Measurements from ENCODE around the gene SIRT6. TPM values are rescaled to one million over a fixed set of nuclear protein-coding genes. Genes with fewer than 3 reads are reported as not detected.

Gene SIRT6
- total and polyA plus RNA-seq, 9 of the 15 experiments (the other 6 are each of a cell fraction or from before 2014, with no cell fraction given), result 1.4 to 41.1 (median 10.2) TPM

- TF ChIP-seq NCOR1 (IDR thresholded peaks at IDR 0.05) (0 out of 2 replicates have a peak, but pooled peaks have one; percentile 11), ETS1 (conservative IDR thresholded peaks at IDR 0.05; ENCODE audit: control insufficient read depth, low read depth, low read length) (no peak), MAFG (tag; conservative IDR thresholded peaks at IDR 0.05) (no peak), CEBPB (tag; IDR thresholded peaks at IDR 0.05) (peak; percentile 40; the same call in 1 of the 2 replicates), TRIM28 (IDR thresholded peaks at IDR 0.05) (0 out of 2 replicates have a peak, but pooled peaks have one; percentile 19), NRF1 (conservative IDR thresholded peaks at IDR 0.05 in 1 of 2, IDR thresholded peaks at IDR 0.05 in 1 of 2) (no peak), FOXK2 (conservative IDR thresholded peaks at IDR 0.05 in 1 of 2, IDR thresholded peaks at IDR 0.05 in 1 of 2; ENCODE audit: low read depth in 2 of 2) (no peak), ZNF121 (CRISPR knock-in tag; conservative IDR thresholded peaks at IDR 0.05) (no peak), EHMT2 (IDR thresholded peaks at IDR 0.05) (no peak), ILK (tag; IDR thresholded peaks at IDR 0.05; ENCODE audit: borderline replicate concordance, low read depth) (no peak), TCF7L2 (IDR thresholded peaks at IDR 0.05; ENCODE audit: low read depth, low read length) (no peak), GATA2 (CRISPR knock-in tag; IDR thresholded peaks at IDR 0.05) (no peak), NCOA1 (IDR thresholded peaks at IDR 0.05; ENCODE audit: low read depth) (no peak), SNIP1 (IDR thresholded peaks at IDR 0.05; ENCODE audit: low read depth) (no peak), ZHX1 (conservative IDR thresholded peaks at IDR 0.05; ENCODE audit: low read length) (peak; percentile 76; the same call in 1 of the 2 replicates), BRF1 (IDR thresholded peaks at IDR 0.05; ENCODE audit: borderline replicate concordance, extremely low read depth, insufficient read length) (no peak), POLR2G (IDR thresholded peaks at IDR 0.05; ENCODE audit: low read depth, low read length) (no peak), HLTF (IDR thresholded peaks at IDR 0.05) (no peak)
- TF ChIP-seq, protein P1, sequence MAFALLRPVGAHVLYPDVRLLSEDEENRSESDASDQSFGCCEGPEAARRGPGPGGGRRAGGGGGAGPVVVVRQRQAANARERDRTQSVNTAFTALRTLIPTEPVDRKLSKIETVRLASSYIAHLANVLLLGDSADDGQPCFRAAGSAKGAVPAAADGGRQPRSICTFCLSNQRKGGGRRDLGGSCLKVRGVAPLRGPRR (CRISPR knock-in tag; IDR thresholded peaks at IDR 0.05), result no peak
- TF ChIP-seq, protein P2, sequence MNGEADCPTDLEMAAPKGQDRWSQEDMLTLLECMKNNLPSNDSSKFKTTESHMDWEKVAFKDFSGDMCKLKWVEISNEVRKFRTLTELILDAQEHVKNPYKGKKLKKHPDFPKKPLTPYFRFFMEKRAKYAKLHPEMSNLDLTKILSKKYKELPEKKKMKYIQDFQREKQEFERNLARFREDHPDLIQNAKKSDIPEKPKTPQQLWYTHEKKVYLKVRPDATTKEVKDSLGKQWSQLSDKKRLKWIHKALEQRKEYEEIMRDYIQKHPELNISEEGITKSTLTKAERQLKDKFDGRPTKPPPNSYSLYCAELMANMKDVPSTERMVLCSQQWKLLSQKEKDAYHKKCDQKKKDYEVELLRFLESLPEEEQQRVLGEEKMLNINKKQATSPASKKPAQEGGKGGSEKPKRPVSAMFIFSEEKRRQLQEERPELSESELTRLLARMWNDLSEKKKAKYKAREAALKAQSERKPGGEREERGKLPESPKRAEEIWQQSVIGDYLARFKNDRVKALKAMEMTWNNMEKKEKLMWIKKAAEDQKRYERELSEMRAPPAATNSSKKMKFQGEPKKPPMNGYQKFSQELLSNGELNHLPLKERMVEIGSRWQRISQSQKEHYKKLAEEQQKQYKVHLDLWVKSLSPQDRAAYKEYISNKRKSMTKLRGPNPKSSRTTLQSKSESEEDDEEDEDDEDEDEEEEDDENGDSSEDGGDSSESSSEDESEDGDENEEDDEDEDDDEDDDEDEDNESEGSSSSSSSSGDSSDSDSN (IDR thresholded peaks at IDR 0.05; ENCODE audit: borderline replicate concordance in 1 of 2, low read depth in 2 of 2, low read length in 2 of 2), result no peak
- TF ChIP-seq, protein P3, sequence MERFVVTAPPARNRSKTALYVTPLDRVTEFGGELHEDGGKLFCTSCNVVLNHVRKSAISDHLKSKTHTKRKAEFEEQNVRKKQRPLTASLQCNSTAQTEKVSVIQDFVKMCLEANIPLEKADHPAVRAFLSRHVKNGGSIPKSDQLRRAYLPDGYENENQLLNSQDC (CRISPR knock-in tag; IDR thresholded peaks at IDR 0.05), result no peak
These were observed 57.7 kb downstream of the SIRT6 start (continued) for GRCh38 chr19:4124638-4125037.

Data from K562 (cell line).